ENCODE results near the gene PAPPA. TPM values are rescaled to one million over a fixed set of nuclear protein-coding genes. Genes with fewer than 3 reads are reported as not detected.

PAPPA gene
- total RNA-seq, 1 experiment from 2014 or later: 0.22 TPM

- no peaks in the 10 kb centered on the region for H3K9me3 Mint-ChIP-seq
Measured at GRCh38 chr9:116144555-116144954, 9.0 kb upstream of the PAPPA start.

GRCh38 chr9:116145036-116145435 lies 8.6 kb upstream of the PAPPA start:
- Mint-ChIP-seq H3K9me3 (no peaks in the 10 kb centered on the region), H3K27ac (no peak overlapping the region), H3K4me1 (0 out of 2 replicates have a peak, but pooled peaks cover 2% of the 10 kb centered on the region), H3K27me3 (ENCODE audit: low read depth) (no peaks in the 10 kb centered on the region), H3K36me3 (no peaks in the 10 kb centered on the region), H3K4me3 (no peak overlapping the region)
- ChIA-PET POLR2A (no interaction called here), CTCF (interaction anchor here (1.0 kb wide), 1 partner anchor 552 kb away, joined by 3 read pairs; no protein-coding TSS in a partner anchor)
- TF ChIP-seq PREB (CRISPR knock-in tag; IDR thresholded peaks at IDR 0.05; ENCODE audit: borderline replicate concordance) (no peak), ERG (CRISPR knock-in tag; IDR thresholded peaks at IDR 0.05) (no peak), RORB (CRISPR knock-in tag; IDR thresholded peaks at IDR 0.05) (no peak), ARID4B (CRISPR knock-in tag; IDR thresholded peaks at IDR 0.05; ENCODE audit: borderline replicate concordance) (no peak)
- DNase-seq (ENCODE audit: low spot score) (no peak), ATAC-seq (no peak)

More at GRCh38 chr9:116144555-116144954, 9.0 kb upstream of the PAPPA start:
- ChIA-PET CTCF (no interaction called here), POLR2A (no interaction called here)
- no peak for DNase-seq (ENCODE audit: low spot score)
- TF ChIP-seq CDX4 (CRISPR knock-in tag; IDR thresholded peaks at IDR 0.05; ENCODE audit: borderline replicate concordance) (no peak), IRF2 (CRISPR knock-in tag; IDR thresholded peaks at IDR 0.05; ENCODE audit: borderline replicate concordance, low read depth) (no peak), CBFB (CRISPR knock-in tag; IDR thresholded peaks at IDR 0.05; ENCODE audit: low read depth) (no peak), NFE2L1 (CRISPR knock-in tag; IDR thresholded peaks at IDR 0.05) (no peak), KAT7 (CRISPR knock-in tag; IDR thresholded peaks at IDR 0.05; ENCODE audit: borderline replicate concordance) (no peak), TCF7 (CRISPR knock-in tag; IDR thresholded peaks at IDR 0.05; ENCODE audit: low read depth) (no peak), ZBTB21 (CRISPR knock-in tag; IDR thresholded peaks at IDR 0.05; ENCODE audit: borderline replicate concordance) (no peak), ZNF317 (CRISPR knock-in tag; IDR thresholded peaks at IDR 0.05; ENCODE audit: borderline replicate concordance, low read depth) (no peak), CREM (CRISPR knock-in tag; IDR thresholded peaks at IDR 0.05) (no peak), STAT6 (CRISPR knock-in tag; conservative IDR thresholded peaks at IDR 0.05; ENCODE audit: low read depth) (no peak), ZBTB43 (CRISPR knock-in tag; IDR thresholded peaks at IDR 0.05) (no peak)
- no peak overlapping the region for H3K27ac Mint-ChIP-seq
- no peaks in the 10 kb centered on the region for H3K36me3 Mint-ChIP-seq
- H3K27me3 Mint-ChIP-seq (ENCODE audit: low read depth): no peaks in the 10 kb centered on the region
- H3K4me1 Mint-ChIP-seq: 0 out of 2 replicates have a peak, but pooled peaks cover 2% of the 10 kb centered on the region
- no peak for ATAC-seq
- H3K4me3 Mint-ChIP-seq: no peak overlapping the region

Data from WTC11 (cell line).